A673 (cell line): ENCODE data around the gene NEURL1B. TPM values are rescaled to one million over a fixed set of nuclear protein-coding genes. Genes with fewer than 3 reads are reported as not detected.
"Not testable (repeated sequence)": the region's sequence is repeated elsewhere in the genome, so short reads cannot be mapped to it uniquely, and the experiment has no call there.

Experiments used
- BruUV-seq: library from RNA; stranded (reverse); fragments of 400-500 nt; replicated peaks from 2 replicates; lab custom pipeline; 2021; lab: Mats Ljungman, UMichigan
- CTCF ChIA-PET: fragments of 300-600 bp; sonication (Branson Sonifier 250); formaldehyde crosslinking; loops from one replicate; lab custom pipeline; 2022; ENCODE audit warnings: antibody characterized with exemption; lab: Charles Lee
- POLR2A ChIA-PET: fragments of 300-600 bp; sonication (Branson Sonifier 250); formaldehyde crosslinking; loops from one replicate; lab custom pipeline; 2022; ENCODE audit warnings: antibody characterized with exemption; ENCODE audit not compliant: low non-redundant PET; lab: Charles Lee
- DNase-seq: peaks from one replicate; pipeline ENCODE4 v3.0.0-alpha.2; 2015; ENCODE audit warnings: low spot score
- H3K27ac ChIP-seq: fragments of 200-600 bp; sonication (generic); 2 replicates; pipeline ENCODE4 v1.5.1; 2016; ENCODE audit warnings: mixed run types, low read depth, mild to moderate bottlenecking, mixed read lengths, antibody characterized with exemption, low read length; ENCODE audit not compliant: poor library complexity, severe bottlenecking
- H3K27me3 ChIP-seq: fragments of 200-600 bp; sonication (generic); replicated peaks from 2 replicates; pipeline ENCODE4 v1.6.1; 2017; ENCODE audit warnings: mixed run types, low read depth, mild to moderate bottlenecking, mixed read lengths, antibody characterized with exemption, low read length; ENCODE audit not compliant: insufficient read depth, poor library complexity
- H3K36me3 ChIP-seq: fragments of 200-600 bp; sonication (generic); 2 replicates; pipeline ENCODE4 v1.6.1; 2016; ENCODE audit warnings: mixed run types, mild to moderate bottlenecking, mixed read lengths, antibody characterized with exemption, low read length; ENCODE audit not compliant: insufficient read depth, poor library complexity, severe bottlenecking
- H3K4me1 ChIP-seq: fragments of 200-600 bp; sonication (generic); 2 replicates; pipeline ENCODE4 v1.6.1; 2017; ENCODE audit warnings: mixed run types, mild to moderate bottlenecking, mixed read lengths, antibody characterized with exemption, low read length; ENCODE audit not compliant: insufficient read depth, poor library complexity, severe bottlenecking
- H3K4me3 ChIP-seq: fragments of 200-600 bp; sonication (generic); 2 replicates; pipeline ENCODE4 v1.5.1; 2016; ENCODE audit warnings: low read depth, mixed run types, mild to moderate bottlenecking, mixed read lengths, low read length; ENCODE audit not compliant: poor library complexity, severe bottlenecking
- H3K9me3 ChIP-seq: fragments of 200-600 bp; sonication (generic); 2 replicates; pipeline ENCODE4 v1.6.1; 2016; ENCODE audit warnings: mixed run types, low read depth, mild to moderate bottlenecking, mixed read lengths, antibody characterized with exemption, low read length; ENCODE audit not compliant: poor library complexity, severe bottlenecking
- EZH2 ChIP-seq: fragments of 200-600 bp; sonication (generic); IDR thresholded peaks from 2 replicates; pipeline ENCODE4 v1.6.1; 2017; ENCODE audit warnings: borderline replicate concordance, low read depth, mild to moderate bottlenecking, mixed read lengths, antibody characterized with exemption, low read length; ENCODE audit not compliant: poor library complexity, severe bottlenecking
- intact Hi-C: fragments of 100-400 bp; cut with micrococcal nuclease; formaldehyde crosslinking; loops from one replicate; pipeline ENCODE4 v1.10.0; 2022; ENCODE audit not compliant: unreplicated experiment
- total RNA-seq: library from RNA; stranded (reverse); gene quantifications from 2 replicates; pipeline ENCODE4 v1.2.3, GENCODE V29; 2021
- TF ChIP-seq, protein P1 (sequence below): fragments of 300-800, 200-600 bp; sonication (generic); conservative IDR thresholded peaks from 2 replicates; pipeline ENCODE4 v1.5.1; 2017; ENCODE audit warnings: low read depth, mild to moderate bottlenecking, antibody characterized with exemption, low read length, moderate library complexity, mixed read lengths

Gene NEURL1B
- total RNA-seq, 1 experiment from 2014 or later = 5.1 TPM

DNA sequence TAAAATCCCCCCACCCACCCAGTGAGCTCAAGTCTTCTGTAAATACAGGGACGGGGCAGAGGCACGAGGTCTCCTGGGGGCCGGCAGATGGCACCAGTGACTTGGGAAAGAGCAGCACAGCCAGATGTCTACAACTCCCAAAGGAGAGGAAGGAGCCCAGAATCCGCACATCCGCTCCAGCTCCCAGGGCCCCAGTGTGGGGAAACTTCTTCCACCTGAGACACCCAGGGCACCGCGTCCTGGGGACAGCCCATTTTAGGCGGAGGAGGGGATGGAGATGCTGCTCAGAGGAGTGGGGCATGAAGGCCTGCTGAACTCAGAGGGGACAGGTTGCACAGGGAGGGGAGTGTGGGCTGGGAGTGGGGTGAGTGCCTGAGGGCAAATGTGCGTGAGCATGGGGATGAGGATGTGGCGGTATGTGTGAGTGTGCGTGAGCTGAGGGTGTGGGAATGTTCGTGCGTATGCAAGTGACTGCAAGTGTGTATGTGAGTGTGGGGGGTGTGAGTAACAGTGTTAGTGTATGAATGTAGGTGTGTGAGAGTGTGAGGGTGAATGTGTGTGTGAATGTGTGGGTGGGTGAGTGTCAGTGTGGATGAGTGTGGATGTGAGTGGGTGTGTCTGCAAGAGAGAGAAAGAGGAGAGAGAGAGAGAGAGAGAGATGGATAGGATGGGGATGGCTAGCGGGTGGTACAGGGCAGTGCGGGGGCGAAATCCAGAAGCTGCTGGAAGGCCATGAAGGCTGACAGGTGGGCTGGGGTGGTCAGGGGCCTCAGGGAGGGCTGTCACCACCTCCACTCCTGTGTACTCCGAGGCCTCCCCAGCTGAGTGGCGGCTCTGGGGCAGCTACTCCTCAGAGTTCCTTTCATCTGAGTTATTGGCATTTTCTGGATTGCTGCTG, 66.5 kb downstream of the NEURL1B start:
- Histone ChIP-seq H3K27ac (no peak overlapping the region), H3K9me3 (no peaks in the 10 kb centered on the region), H3K4me3 (no peak overlapping the region), H3K27me3 (no peaks in the 10 kb centered on the region), H3K36me3 (no peaks in the 10 kb centered on the region), H3K4me1 (peaks cover 8% of the 10 kb centered on the region)
- DNase-seq = peak; percentile 78
- TF ChIP-seq, protein P1, sequence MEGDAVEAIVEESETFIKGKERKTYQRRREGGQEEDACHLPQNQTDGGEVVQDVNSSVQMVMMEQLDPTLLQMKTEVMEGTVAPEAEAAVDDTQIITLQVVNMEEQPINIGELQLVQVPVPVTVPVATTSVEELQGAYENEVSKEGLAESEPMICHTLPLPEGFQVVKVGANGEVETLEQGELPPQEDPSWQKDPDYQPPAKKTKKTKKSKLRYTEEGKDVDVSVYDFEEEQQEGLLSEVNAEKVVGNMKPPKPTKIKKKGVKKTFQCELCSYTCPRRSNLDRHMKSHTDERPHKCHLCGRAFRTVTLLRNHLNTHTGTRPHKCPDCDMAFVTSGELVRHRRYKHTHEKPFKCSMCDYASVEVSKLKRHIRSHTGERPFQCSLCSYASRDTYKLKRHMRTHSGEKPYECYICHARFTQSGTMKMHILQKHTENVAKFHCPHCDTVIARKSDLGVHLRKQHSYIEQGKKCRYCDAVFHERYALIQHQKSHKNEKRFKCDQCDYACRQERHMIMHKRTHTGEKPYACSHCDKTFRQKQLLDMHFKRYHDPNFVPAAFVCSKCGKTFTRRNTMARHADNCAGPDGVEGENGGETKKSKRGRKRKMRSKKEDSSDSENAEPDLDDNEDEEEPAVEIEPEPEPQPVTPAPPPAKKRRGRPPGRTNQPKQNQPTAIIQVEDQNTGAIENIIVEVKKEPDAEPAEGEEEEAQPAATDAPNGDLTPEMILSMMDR = peak; percentile 70
- TF ChIP-seq EZH2 = no peak
- intact Hi-C loops = loop anchor here (5.0 kb wide), 1 partner anchor 620 kb away; the partner anchor contains the start of gene STC2
- ChIA-PET POLR2A (no interaction called here), CTCF (interaction anchor here (0.6 to 1.7 kb wide), 8 partner anchors 10 to 908 kb away, joined by 3 to 22 read pairs (median 4); no protein-coding TSS in a partner anchor)
- BruUV-seq = no TSS peak

- ChIA-PET POLR2A (no interaction called here), CTCF (no interaction called here)
- intact Hi-C loops = loop anchor here (5.0 kb wide), 1 partner anchor 619 kb away; the partner anchor contains the start of gene STC2
- H3K36me3 ChIP-seq = no peaks in the 10 kb centered on the region
- no peak overlapping the region for H3K4me3 ChIP-seq
- no peaks in the 10 kb centered on the region for H3K27me3 ChIP-seq
- TF ChIP-seq, protein P1 = no peak
- TF ChIP-seq EZH2 = no peak
- H3K4me1 ChIP-seq = peaks cover 8% of the 10 kb centered on the region
- DNase-seq = no peak
- no peaks in the 10 kb centered on the region for H3K9me3 ChIP-seq
- no peak overlapping the region for H3K27ac ChIP-seq
- no TSS peak for BruUV-seq
These were observed 67.1 kb downstream of the NEURL1B start for GRCh38 chr5:172708183-172708505.

GRCh38 chr5:172710676-172711075, 69.6 kb downstream of the NEURL1B start:
- intact Hi-C loops = loop anchor here (5.0 kb wide), 1 partner anchor 572 kb away; no protein-coding TSS in a partner anchor
- TF ChIP-seq, protein P1 = no peak
- TF ChIP-seq EZH2 = no peak
- Histone ChIP-seq H3K27me3 (no peaks in the 10 kb centered on the region), H3K36me3 (no peaks in the 10 kb centered on the region), H3K4me3 (no peak overlapping the region), H3K4me1 (peaks cover 8% of the 10 kb centered on the region), H3K9me3 (no peaks in the 10 kb centered on the region), H3K27ac (no peak overlapping the region)
- DNase-seq = no peak
- BruUV-seq = no TSS peak
- POLR2A ChIA-PET = no interaction called here
- CTCF ChIA-PET = interaction anchor here (0.7 kb wide), 1 partner anchor 161 kb away, joined by 8 read pairs; no protein-coding TSS in a partner anchor

- intact Hi-C loops = loop anchor here (5.0 kb wide), 1 partner anchor 571 kb away; no protein-coding TSS in a partner anchor
- H3K27me3 ChIP-seq, H3K9me3 ChIP-seq, H3K27ac ChIP-seq, BruUV-seq, H3K4me1 ChIP-seq, CTCF ChIA-PET, H3K36me3 ChIP-seq, POLR2A ChIA-PET, H3K4me3 ChIP-seq, DNase-seq: not testable (repeated sequence)
These were observed 70.3 kb downstream of the NEURL1B start for GRCh38 chr5:172711321-172711861.
